ENCODE measurements around the gene GALNT6. TPM values are rescaled to one million over a fixed set of nuclear protein-coding genes. Genes with fewer than 3 reads are reported as not detected.

The GALNT6 gene
- total and polyA plus RNA-seq, 2 donors (not counting 3 experiments of a cell fraction or from before 2014, with no cell fraction given): 18.7 to 39.2 TPM

- H3K9me3 ChIP-seq (replicated peaks; ENCODE audit: control insufficient read depth, insufficient read depth, low read length): no peaks in the 10 kb centered on the region
- no peak overlapping the region for H3K9ac ChIP-seq (replicated peaks; ENCODE audit: extremely low read depth, insufficient read depth, low read length)
- FAIRE-seq: no peak
- H3K4me3 ChIP-seq (replicated peaks in 1 of 3; ENCODE audit: insufficient read depth in 1 of 3, low read depth in 1 of 3, low read length in 3 of 3): no peak overlapping the region
- POLR2A ChIA-PET: no interaction called here
- CTCF ChIA-PET: interaction anchor here (0.6 to 1.7 kb wide), 2 partner anchors 30 to 807 kb away, joined by 3 to 5 read pairs; partner anchors contain the start of gene DIP2B
- intact Hi-C loops (cut with micrococcal nuclease): no loop called here
- no TSS peak for BruUV-seq (replicated peaks)
- H3K4me1 ChIP-seq (ENCODE audit: control insufficient read depth, extremely low read depth, insufficient read depth, low read length): no peaks in the 10 kb centered on the region
- no peak overlapping the region for H3K27ac ChIP-seq (ENCODE audit: insufficient read depth, low read depth, low read length)
- TF ChIP-seq POLR2AphosphoS5 (IDR thresholded peaks at IDR 0.05; ENCODE audit: insufficient read depth, low read depth, low read length) (no peak), CTCF (IDR thresholded peaks at IDR 0.05; ENCODE audit: extremely low read depth in 1 of 2, insufficient read depth in 1 of 2, low read depth in 1 of 2, low read length in 2 of 2) (no peak), MYC (IDR thresholded peaks at IDR 0.05; ENCODE audit: low read depth, low read length) (no peak), JUN (IDR thresholded peaks at IDR 0.05; ENCODE audit: borderline replicate concordance, insufficient read depth, insufficient read length, low read depth) (no peak), EZH2 (IDR thresholded peaks at IDR 0.05; ENCODE audit: borderline replicate concordance, low read depth, low read length, severe bottlenecking) (no peak), GATA2 (IDR thresholded peaks at IDR 0.05; ENCODE audit: insufficient read depth, insufficient read length, low read depth, low read length) (no peak)
- TF ChIP-seq, protein P1, sequence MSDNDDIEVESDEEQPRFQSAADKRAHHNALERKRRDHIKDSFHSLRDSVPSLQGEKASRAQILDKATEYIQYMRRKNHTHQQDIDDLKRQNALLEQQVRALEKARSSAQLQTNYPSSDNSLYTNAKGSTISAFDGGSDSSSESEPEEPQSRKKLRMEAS (IDR thresholded peaks at IDR 0.05; ENCODE audit: insufficient read depth, insufficient read length): no peak
- dilution Hi-C loops (cut with MboI; ENCODE audit: extremely low pct_ligation_motif_present, low sequenced_read_pairs): no loop called here
- H3K27me3 ChIP-seq (ENCODE audit: control insufficient read depth in 2 of 2, insufficient read depth in 2 of 2, low read length in 2 of 2): no peaks in the 10 kb centered on the region
- no peaks in the 10 kb centered on the region for H4K20me1 ChIP-seq (replicated peaks; ENCODE audit: control insufficient read depth, extremely low read depth, insufficient read depth, low read length)
- H2AFZ ChIP-seq (ENCODE audit: low read depth, low read length): no peak overlapping the region
- H3K36me3 ChIP-seq (ENCODE audit: control insufficient read depth in 2 of 2, extremely low read depth in 1 of 2, insufficient read depth in 2 of 2, low read length in 2 of 2): no peaks in the 10 kb centered on the region
- DNase-seq (ENCODE audit: low read depth, low spot score): no peak
- H3K9me1 ChIP-seq (replicated peaks; ENCODE audit: control insufficient read depth, extremely low read depth, insufficient read depth, low read length): no peaks in the 10 kb centered on the region
- H3K79me2 ChIP-seq (ENCODE audit: control insufficient read depth, insufficient read depth, low read length): no peaks in the 10 kb centered on the region
- no peak overlapping the region for H3K4me2 ChIP-seq (ENCODE audit: insufficient read depth, low read length)
These were observed 79.8 kb downstream of the GALNT6 start for GRCh38 chr12:51311389-51311788.
